ENCODE measurements around the gene CFAP20DC. TPM values are rescaled to one million over a fixed set of nuclear protein-coding genes. Genes with fewer than 3 reads are reported as not detected.

Gene CFAP20DC
- total and polyA plus RNA-seq, 2 of the 8 experiments (the other 6 are each of a cell fraction or from before 2014, with no cell fraction given) = 2.2 to 2.8 TPM

DNA sequence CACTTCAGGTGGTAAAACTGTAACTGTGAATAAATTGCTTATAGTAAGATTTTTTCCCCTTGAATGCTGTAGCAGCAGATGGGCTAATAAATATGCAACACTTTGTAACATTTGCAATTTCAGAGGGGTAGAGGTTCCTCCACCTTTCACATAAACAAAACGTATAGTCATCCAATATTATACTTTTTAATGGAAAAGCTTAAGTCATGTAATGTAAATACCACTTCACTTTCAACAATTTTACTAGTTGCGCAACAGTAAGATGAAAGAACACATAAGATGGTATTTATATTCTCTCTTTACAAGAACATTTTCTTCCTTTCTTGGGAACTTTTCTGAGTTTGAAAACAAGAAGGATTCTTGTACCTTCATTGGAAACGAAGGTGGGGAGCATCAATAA, 326.7 kb downstream of the CFAP20DC start:
- Histone ChIP-seq H3K9ac (replicated peaks in 1 of 4; ENCODE audit: extremely low read depth in 1 of 4, low read depth in 3 of 4, low read length in 3 of 4) (no peak overlapping the region), H4K91ac (replicated peaks; ENCODE audit: insufficient read length, low read length) (no peak overlapping the region), H4K20me1 (replicated peaks in 1 of 2; ENCODE audit: control insufficient read depth in 1 of 2, insufficient read depth in 2 of 2, low read length in 2 of 2) (no peaks in the 10 kb centered on the region), H3K56ac (replicated peaks; ENCODE audit: insufficient read length, low read depth, low read length) (no peak overlapping the region), H2BK12ac (ENCODE audit: low read depth, low read length) (no peak overlapping the region), H2BK20ac (ENCODE audit: low read length) (no peak overlapping the region), H4K5ac (ENCODE audit: insufficient read length, low read depth, low read length) (no peak overlapping the region), H3K79me2 (ENCODE audit: control insufficient read depth in 1 of 2, insufficient read depth in 2 of 2, low read length in 2 of 2) (no peaks in the 10 kb centered on the region), H3K14ac (ENCODE audit: insufficient read length) (no peak overlapping the region), H2AFZ (ENCODE audit: low read length) (no peak overlapping the region), H3K79me1 (ENCODE audit: low read depth, low read length) (no peaks in the 10 kb centered on the region), H3K23me2 (ENCODE audit: low read depth, low read length) (no peaks in the 10 kb centered on the region), H2BK120ac (replicated peaks; ENCODE audit: low read depth, low read length) (no peak overlapping the region), H3K18ac (ENCODE audit: extremely low read depth, low read length) (no peak overlapping the region), H4K8ac (ENCODE audit: extremely low read depth, insufficient read depth, low read length) (no peak overlapping the region), H3K4me3 (ENCODE audit: extremely low read depth in 1 of 4, insufficient read depth in 2 of 4, low read depth in 3 of 4, low read length in 4 of 4) (no peak overlapping the region), H2AK5ac (ENCODE audit: low read depth, low read length) (no peak overlapping the region), H3K27ac (ENCODE audit: low read depth, low read length) (no peak overlapping the region), H3K4me1 (replicated peaks in 1 of 4; ENCODE audit: control insufficient read depth in 3 of 4, insufficient read depth in 4 of 4, low read length in 3 of 4) (peaks cover 0 to 2% (median 0%) of the 10 kb centered on the region in 4 experiments; a peak in 1 of 7 replicates), H2BK5ac (ENCODE audit: low read depth, low read length) (no peak overlapping the region), H3K4ac (replicated peaks; ENCODE audit: insufficient read length, low read depth, low read length) (no peak overlapping the region), H3K9me3 (ENCODE audit: insufficient read depth in 2 of 2, low read depth in 1 of 2, low read length in 1 of 2) (no peaks in the 10 kb centered on the region; a peak in 1 of 4 replicates), H3K27me3 (replicated peaks in 1 of 4; ENCODE audit: control insufficient read depth in 3 of 4, extremely low read depth in 1 of 4, insufficient read depth in 3 of 4, low read length in 3 of 4) (no peaks in the 10 kb centered on the region), H3K23ac (ENCODE audit: insufficient read length) (no peak overlapping the region), H3K36me3 (ENCODE audit: control insufficient read depth in 2 of 4, insufficient read depth in 4 of 4, low read length in 3 of 4) (no peaks in the 10 kb centered on the region; a peak in 1 of 8 replicates), H2BK15ac (ENCODE audit: low read length) (no peak overlapping the region), H3K4me2 (ENCODE audit: insufficient read depth in 1 of 2, low read depth in 2 of 2, low read length in 2 of 2) (no peak overlapping the region)
- 92% methylated on average over 3 of the region's 3 CpGs; no CpG with 5 or more reads in 1 of the 2 experiments for WGBS, 2 experiments (ENCODE audit: extremely low coverage in 1 of 2, insufficient coverage in 1 of 2, insufficient read length in 1 of 2, insufficient replicate concordance in 2 of 2, low coverage in 1 of 2, low lambda C conversion rate in 2 of 2, missing lambda C conversion rate in 1 of 2)
- no peak for FAIRE-seq
- POLR2A ChIA-PET (ENCODE audit: partially characterized antibody) = no interaction called here
- peak; percentile 94 for TF ChIP-seq CEBPB (IDR thresholded peaks at IDR 0.05; ENCODE audit: low read depth, low read length)
- TF ChIP-seq CTBP2 (IDR thresholded peaks at IDR 0.05; ENCODE audit: borderline replicate concordance, insufficient read depth, insufficient read length, low read length) = no peak
- CTCF ChIA-PET (ENCODE audit: partially characterized antibody) = interaction anchor here (1.0 kb wide), 1 partner anchor 582 kb away, joined by 3 read pairs; no protein-coding TSS in a partner anchor
- no peak for DNase-seq (ENCODE audit: low read depth in 1 of 2, low spot score in 2 of 2)

Measured in H1 (cell line).